Subcutaneous adipose tissue (tissue), 4 donors: ENCODE results near the gene TSPAN5. TPM values are rescaled to one million over a fixed set of nuclear protein-coding genes. Genes with fewer than 3 reads are reported as not detected.

Source experiments
- total RNA-seq, 4 donors: library from RNA; depleted of rRNA; stranded (reverse); fragments of >200 nt; gene quantifications; one replicate each; pipeline ENCODE4 v1.1.0, GENCODE V29; 2016
- TF ChIP-seq, protein P1 (sequence below): fragments of 450-650 bp; IDR thresholded peaks from one replicate; pipeline ENCODE4 v1.5.1; 2016; ENCODE audit warnings: low read depth, mild to moderate bottlenecking, control low read depth, antibody characterized with exemption, moderate library complexity

TSPAN5 gene
- total RNA-seq, 4 donors from 2014 or later, result 2.2 to 6.5 (median 4.1) TPM

- TF ChIP-seq, protein P1, sequence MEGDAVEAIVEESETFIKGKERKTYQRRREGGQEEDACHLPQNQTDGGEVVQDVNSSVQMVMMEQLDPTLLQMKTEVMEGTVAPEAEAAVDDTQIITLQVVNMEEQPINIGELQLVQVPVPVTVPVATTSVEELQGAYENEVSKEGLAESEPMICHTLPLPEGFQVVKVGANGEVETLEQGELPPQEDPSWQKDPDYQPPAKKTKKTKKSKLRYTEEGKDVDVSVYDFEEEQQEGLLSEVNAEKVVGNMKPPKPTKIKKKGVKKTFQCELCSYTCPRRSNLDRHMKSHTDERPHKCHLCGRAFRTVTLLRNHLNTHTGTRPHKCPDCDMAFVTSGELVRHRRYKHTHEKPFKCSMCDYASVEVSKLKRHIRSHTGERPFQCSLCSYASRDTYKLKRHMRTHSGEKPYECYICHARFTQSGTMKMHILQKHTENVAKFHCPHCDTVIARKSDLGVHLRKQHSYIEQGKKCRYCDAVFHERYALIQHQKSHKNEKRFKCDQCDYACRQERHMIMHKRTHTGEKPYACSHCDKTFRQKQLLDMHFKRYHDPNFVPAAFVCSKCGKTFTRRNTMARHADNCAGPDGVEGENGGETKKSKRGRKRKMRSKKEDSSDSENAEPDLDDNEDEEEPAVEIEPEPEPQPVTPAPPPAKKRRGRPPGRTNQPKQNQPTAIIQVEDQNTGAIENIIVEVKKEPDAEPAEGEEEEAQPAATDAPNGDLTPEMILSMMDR, result no peak
Observed at GRCh38 chr4:98564852-98565251, 93.6 kb downstream of the TSPAN5 start.

GRCh38 chr4:98560321-98560720 is 98.1 kb downstream of the TSPAN5 start:
- TF ChIP-seq, protein P1, result no peak

DNA sequence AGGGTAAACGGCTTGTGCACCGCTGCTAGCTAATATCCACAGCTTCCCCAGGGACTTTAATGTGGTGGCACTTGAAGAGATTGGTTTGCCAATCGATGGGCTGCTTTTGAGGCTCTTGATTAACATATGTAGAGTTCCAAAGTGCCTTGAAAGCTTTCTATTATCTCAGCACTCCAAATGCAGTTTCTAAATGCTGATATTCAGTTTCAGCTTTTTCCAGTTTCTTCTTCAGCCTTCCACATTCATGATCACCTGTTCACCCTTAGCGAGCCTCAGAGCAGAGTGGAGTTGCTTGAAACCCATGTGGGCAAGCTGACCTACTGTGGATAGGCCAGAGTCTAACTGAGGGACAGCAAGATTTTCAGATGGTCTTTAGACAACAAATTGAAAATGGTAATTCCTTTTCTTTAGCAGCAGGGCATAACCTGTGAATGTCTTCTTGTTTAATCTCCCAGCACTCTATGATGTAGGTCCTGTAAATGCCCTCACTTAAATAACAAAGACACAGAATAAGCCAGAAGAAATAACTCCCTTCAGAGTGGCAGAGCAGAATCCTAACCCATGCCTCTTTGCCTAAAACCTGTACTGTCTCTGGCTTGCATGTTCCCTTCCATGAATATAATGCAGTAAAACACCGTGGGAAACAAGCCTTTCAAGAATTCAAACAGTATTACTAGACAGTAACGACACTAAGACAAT is 99.8 kb downstream of the TSPAN5 start:
- TF ChIP-seq, protein P1, result no peak

DNA sequence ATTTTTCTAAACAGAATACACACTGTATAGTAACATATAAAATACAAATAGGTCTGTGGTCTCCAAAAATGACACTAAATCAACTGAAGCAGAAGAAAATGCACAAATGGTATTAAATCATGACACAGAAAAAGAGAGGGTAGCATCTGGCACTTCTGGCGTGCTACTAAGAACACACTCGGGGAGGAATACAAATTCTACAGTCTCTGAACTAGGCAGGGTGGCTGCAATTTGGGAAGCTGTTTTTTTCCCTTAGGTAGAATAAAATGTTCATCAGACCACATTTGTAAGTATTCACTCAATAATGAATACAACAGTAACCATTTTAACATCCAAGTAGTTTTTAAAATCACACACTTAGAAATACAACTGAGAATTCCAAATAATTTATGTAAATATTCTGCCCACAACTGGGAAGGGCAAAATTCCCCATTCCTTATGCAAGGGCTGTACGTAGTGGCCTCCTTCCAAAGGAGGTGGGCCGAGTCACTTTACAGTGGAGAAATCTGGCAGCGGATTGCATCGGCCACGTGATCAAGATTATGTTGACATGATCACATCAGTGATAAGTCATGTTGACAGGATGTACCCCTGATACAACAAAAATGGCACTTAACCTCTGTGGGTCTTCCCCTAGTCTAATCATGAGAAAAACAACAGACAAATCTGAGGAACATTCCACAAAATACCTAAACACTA is 101.1 kb downstream of the TSPAN5 start:
- TF ChIP-seq, protein P1, result no peak

- TF ChIP-seq, protein P1, result no peak
Observed at GRCh38 chr4:98556451-98556850, 102.0 kb downstream of the TSPAN5 start.

DNA sequence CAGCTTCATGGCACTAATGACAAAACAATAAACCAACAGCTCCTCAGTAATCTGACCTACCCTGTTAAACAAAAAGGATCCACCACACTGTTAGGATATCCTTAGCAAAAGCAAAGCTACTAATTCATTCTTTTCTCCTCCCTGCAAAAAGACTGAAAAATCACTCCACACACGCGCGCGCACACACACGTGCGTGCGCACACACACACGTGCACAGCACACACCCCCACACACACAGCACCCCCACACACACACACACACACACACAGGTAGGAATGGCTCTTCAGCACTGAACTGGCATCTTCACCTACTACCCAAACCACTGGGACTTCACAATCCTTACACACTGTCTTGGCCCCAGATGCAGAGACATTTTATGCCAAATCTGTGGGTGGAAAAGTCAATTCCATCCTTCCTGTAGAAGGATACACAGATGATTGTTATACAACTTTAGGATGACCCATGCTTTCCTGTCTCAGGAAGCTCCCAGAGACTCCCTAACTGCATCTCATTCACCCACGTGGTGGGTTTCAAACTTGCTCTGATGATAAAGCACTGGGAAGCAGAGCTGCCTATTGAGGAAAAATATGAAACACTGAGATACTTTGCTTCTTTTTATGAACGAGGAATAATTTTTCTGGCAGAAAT is 102.5 kb downstream of the TSPAN5 start:
- TF ChIP-seq, protein P1, result no peak
